HUES6 (cell line): ENCODE data around the gene GAS6.
"Not testable (repeated sequence)": the region's sequence is repeated elsewhere in the genome, so short reads cannot be mapped to it uniquely, and the experiment has no call there.

Experiments
- H3K27ac ChIP-seq: 2 replicates; pipeline ENCODE4 v1.7.0; 2013; ENCODE audit warnings: low read depth, mild to moderate bottlenecking, low read length, inconsistent platforms
- H3K27me3 ChIP-seq: 2 replicates; pipeline ENCODE4 v1.6.1; 2013; ENCODE audit warnings: low read length; ENCODE audit not compliant: control insufficient read depth, insufficient read depth
- H3K36me3 ChIP-seq: 2 replicates; pipeline ENCODE4 v1.6.1; 2013; ENCODE audit warnings: low read length; ENCODE audit not compliant: control insufficient read depth, insufficient read depth
- H3K4me1 ChIP-seq: 2 replicates; pipeline ENCODE4 v1.6.1; 2013; ENCODE audit warnings: low read length; ENCODE audit not compliant: control insufficient read depth, insufficient read depth
- H3K4me3 ChIP-seq: 2 replicates; pipeline ENCODE4 v1.5.1; 2013; ENCODE audit warnings: low read depth, low read length
- H3K9ac ChIP-seq: one replicate; pipeline ENCODE4 v1.6.1; 2013; ENCODE audit warnings: mild to moderate bottlenecking, low read length
- H3K9me3 ChIP-seq: 2 replicates; pipeline ENCODE4 v1.6.1; 2013; ENCODE audit warnings: low read depth, low read length; ENCODE audit not compliant: control insufficient read depth, insufficient read depth

The GAS6 gene

GRCh38 chr13:113863524-113864272, at the start of gene GAS6:
Gene GAS6 (minus strand): TSS chr13:113864076. CDS start chr13:113863920, 156 bp downstream.
- Histone ChIP-seq H3K9me3 (no peaks in the 10 kb centered on the region), H3K27ac (no peak within 1 kb of the TSS), H3K27me3 (peaks cover 42% of the 10 kb centered on the region), H3K4me3 (peak within 1 kb of the TSS; percentile 62), H3K9ac (peak within 1 kb of the TSS; percentile 32), H3K4me1 (peaks cover 42% of the 10 kb centered on the region), H3K36me3 (no peaks in the 10 kb centered on the region; the same call in 1 of the 2 replicates)

- peaks cover 11% of the 10 kb centered on the region; the same call in 1 of the 2 replicates for H3K27me3 ChIP-seq
- not testable (repeated sequence) for H3K4me1 ChIP-seq, H3K4me3 ChIP-seq, H3K27ac ChIP-seq, H3K36me3 ChIP-seq, H3K9ac ChIP-seq, H3K9me3 ChIP-seq
Observed at GRCh38 chr13:113913408-113913807, 49.5 kb upstream of the GAS6 start.

- Histone ChIP-seq H3K27ac (no peak overlapping the region), H3K27me3 (peaks cover 11% of the 10 kb centered on the region; the same call in 1 of the 2 replicates), H3K4me3 (no peak overlapping the region), H3K9me3 (no peaks in the 10 kb centered on the region), H3K36me3 (no peaks in the 10 kb centered on the region), H3K4me1 (0 out of 2 replicates have a peak, but pooled peaks cover 3% of the 10 kb centered on the region), H3K9ac (no peak overlapping the region)
Observed at GRCh38 chr13:113912596-113912995, 48.7 kb upstream of the GAS6 start.

- Histone ChIP-seq H3K9me3 (no peaks in the 10 kb centered on the region), H3K27ac (no peak overlapping the region), H3K4me3 (no peak overlapping the region), H3K36me3 (no peaks in the 10 kb centered on the region), H3K4me1 (0 out of 2 replicates have a peak, but pooled peaks cover 3% of the 10 kb centered on the region), H3K27me3 (no peaks in the 10 kb centered on the region), H3K9ac (no peak overlapping the region)
Observed at GRCh38 chr13:113907635-113908617, 44.0 kb upstream of the GAS6 start.

DNA sequence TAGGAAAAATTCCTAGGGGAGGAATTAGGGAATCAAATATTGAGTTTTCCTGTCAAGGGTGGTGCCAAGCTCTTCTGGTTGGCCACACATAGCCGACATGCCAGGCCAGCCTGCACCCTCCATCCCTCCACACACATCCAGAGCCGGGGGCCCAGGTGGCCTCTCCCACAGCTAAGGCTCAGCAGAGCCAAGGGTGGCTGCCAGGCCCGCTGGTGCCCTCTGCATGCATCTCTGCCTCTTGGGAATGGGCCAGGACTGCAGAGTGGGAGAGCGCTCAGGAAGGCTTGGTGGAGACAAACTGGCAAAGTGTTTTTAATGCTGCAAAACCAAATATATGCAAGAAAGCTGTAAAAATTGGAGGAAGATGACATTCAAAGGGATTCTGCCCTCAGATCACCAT, 42.7 kb upstream of the GAS6 start:
- Histone ChIP-seq H3K27ac (no peak overlapping the region), H3K9ac (no peak overlapping the region), H3K9me3 (no peaks in the 10 kb centered on the region), H3K36me3 (no peaks in the 10 kb centered on the region), H3K27me3 (no peaks in the 10 kb centered on the region), H3K4me3 (no peak overlapping the region), H3K4me1 (0 out of 2 replicates have a peak, but pooled peaks cover 3% of the 10 kb centered on the region)

DNA sequence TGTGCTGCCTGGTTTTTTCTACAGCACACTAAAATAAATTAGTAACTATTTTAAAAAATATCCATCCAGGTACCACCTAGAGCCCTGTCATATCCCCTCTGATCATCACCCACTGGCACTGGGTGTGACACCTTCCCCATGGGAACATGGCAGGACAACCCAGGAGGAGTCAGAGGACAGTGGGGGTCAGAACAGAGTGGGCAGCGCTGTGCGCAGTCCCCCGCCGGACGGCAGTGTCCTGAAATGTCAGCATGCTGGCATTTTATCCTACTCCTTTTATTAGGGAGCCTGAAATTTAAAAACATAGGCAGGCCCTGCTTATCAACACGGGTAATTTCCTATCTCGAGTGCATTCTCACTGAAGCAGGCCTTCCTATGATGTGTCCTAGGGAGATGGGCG, 42.1 kb upstream of the GAS6 start:
- H3K4me3 ChIP-seq: no peak overlapping the region
- H3K36me3 ChIP-seq: no peaks in the 10 kb centered on the region
- no peak overlapping the region for H3K27ac ChIP-seq
- no peak overlapping the region for H3K9ac ChIP-seq
- H3K4me1 ChIP-seq: 0 out of 2 replicates have a peak, but pooled peaks cover 3% of the 10 kb centered on the region
- H3K9me3 ChIP-seq: no peaks in the 10 kb centered on the region
- no peaks in the 10 kb centered on the region for H3K27me3 ChIP-seq

GRCh38 chr13:113905018-113905417, 41.1 kb upstream of the GAS6 start:
- no peaks in the 10 kb centered on the region for H3K36me3 ChIP-seq
- 0 out of 2 replicates have a peak, but pooled peaks cover 3% of the 10 kb centered on the region for H3K4me1 ChIP-seq
- H3K27me3 ChIP-seq: no peaks in the 10 kb centered on the region
- H3K9ac ChIP-seq: no peak overlapping the region
- H3K4me3 ChIP-seq: no peak overlapping the region
- H3K9me3 ChIP-seq: no peaks in the 10 kb centered on the region
- no peak overlapping the region for H3K27ac ChIP-seq

DNA sequence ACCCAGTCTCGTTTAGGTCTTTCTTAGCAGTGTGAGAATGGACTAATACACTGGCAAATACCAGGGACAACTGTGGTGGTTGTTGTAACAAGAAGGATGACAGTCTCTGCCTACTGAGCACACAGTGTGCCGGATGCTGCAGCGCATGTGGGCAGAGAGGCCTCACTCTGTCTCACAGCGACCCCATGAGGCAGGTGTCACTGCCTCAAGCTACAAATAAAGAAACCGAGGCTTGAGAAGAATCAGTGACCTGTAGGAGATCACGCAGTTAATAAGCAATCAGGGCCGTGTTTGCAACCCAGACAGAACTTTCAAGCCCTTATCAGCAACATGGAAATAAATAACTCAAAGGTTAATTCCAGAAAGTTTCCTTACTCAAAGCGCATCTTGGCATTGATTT, 40.5 kb upstream of the GAS6 start:
- H3K27ac ChIP-seq: no peak overlapping the region
- H3K36me3 ChIP-seq: no peaks in the 10 kb centered on the region
- no peaks in the 10 kb centered on the region for H3K9me3 ChIP-seq
- H3K4me1 ChIP-seq: 0 out of 2 replicates have a peak, but pooled peaks cover 3% of the 10 kb centered on the region
- no peaks in the 10 kb centered on the region for H3K27me3 ChIP-seq
- no peak overlapping the region for H3K4me3 ChIP-seq
- no peak overlapping the region for H3K9ac ChIP-seq

DNA sequence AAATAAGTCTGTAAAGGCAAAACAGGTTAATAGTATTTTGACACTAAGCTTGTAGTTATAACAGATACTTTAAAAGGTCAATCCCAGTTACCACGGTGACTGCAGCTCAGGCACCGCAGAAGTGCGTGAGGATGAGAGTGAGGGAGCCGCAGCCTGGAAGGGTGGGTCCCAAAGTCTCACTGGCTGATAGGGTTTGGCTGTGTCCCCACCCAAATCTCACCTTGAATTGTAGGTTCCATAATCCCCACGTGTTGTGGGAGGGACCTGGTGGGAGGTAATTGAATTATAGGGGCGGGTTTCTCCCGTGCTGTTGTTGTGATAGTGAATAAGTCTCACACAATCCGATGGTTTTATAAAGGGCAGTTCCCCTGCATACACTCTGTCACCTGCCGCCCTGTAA, 40.0 kb upstream of the GAS6 start:
- Histone ChIP-seq H3K9ac (no peak overlapping the region), H3K36me3 (no peaks in the 10 kb centered on the region), H3K27ac (no peak overlapping the region), H3K27me3 (no peaks in the 10 kb centered on the region), H3K4me3 (no peak overlapping the region), H3K9me3 (no peaks in the 10 kb centered on the region), H3K4me1 (0 out of 2 replicates have a peak, but pooled peaks cover 3% of the 10 kb centered on the region)

DNA sequence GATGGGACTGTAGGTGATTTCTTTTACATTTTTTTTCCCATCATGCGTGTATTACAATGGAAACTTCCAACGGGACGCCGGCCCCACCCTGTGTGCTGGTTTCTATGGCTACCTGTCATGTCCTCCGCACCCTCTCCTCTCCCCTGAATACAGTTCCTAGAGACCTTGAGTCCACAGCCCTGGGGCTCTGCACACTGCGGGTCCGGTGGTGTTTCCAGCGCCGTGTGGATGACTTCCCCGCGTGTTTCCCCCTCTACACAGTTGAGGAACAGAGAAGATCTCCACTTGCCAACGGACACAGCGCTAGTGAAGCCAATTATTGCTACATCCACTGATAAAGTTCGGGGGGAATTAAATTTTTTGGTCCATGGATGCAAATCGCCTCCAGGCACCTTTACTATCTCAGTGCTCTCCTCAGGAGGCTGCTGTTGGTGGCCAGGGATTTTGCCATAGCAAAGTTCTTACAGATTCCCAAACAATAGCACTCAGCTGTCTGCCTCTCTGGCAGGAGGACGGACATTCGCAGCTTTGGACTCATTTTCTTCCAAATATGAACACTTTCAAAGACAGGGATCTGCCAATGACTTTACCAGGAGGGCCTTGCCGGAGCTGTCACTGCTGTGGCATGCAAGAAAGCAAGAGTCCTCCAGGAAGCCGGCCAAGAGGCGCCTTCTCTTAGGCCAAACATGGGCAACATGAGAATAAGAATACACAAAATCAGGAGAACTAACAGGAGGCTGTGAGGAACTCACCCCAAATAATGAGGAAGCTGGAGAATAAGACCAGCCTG, 39.3 kb upstream of the GAS6 start:
- Histone ChIP-seq H3K9ac (no peak overlapping the region), H3K27ac (no peak overlapping the region)

More for the DNA sequence above, 39.3 kb upstream of the GAS6 start:
- Histone ChIP-seq H3K9me3 (no peaks in the 10 kb centered on the region), H3K4me3 (no peak overlapping the region), H3K36me3 (no peaks in the 10 kb centered on the region), H3K4me1 (no peaks in the 10 kb centered on the region), H3K27me3 (no peaks in the 10 kb centered on the region)
